HEK293 (cell line): Measurements from ENCODE around the gene ZBTB21.

Experiments used
- REST ChIP-seq: fragments of 450-650 bp; formaldehyde crosslinking; IDR thresholded peaks from 2 replicates; pipeline ENCODE4 v1.5.1; 2016; ENCODE audit warnings: missing biosample characterization, missing genetic modification characterization
- SP7 ChIP-seq: fragments of 450-650 bp; formaldehyde crosslinking; IDR thresholded peaks from 2 replicates; pipeline ENCODE4 v1.5.1; 2016; ENCODE audit warnings: missing biosample characterization, missing genetic modification characterization
- ZBTB11 ChIP-seq: fragments of 450-650 bp; formaldehyde crosslinking; conservative IDR thresholded peaks from 2 replicates; pipeline ENCODE4 v1.5.1; 2016; ENCODE audit warnings: low read depth, missing biosample characterization, missing genetic modification characterization
- ZFP3 ChIP-seq: fragments of 450-650 bp; formaldehyde crosslinking; IDR thresholded peaks from 2 replicates; pipeline ENCODE4 v1.5.1; 2016; ENCODE audit warnings: low read depth, missing biosample characterization, missing genetic modification characterization
- ZNF10 ChIP-seq: fragments of 450-650 bp; formaldehyde crosslinking; IDR thresholded peaks from 2 replicates; pipeline ENCODE4 v1.5.1; 2017; ENCODE audit warnings: missing biosample characterization, missing genetic modification characterization
- ZNF121 ChIP-seq: fragments of 450-650 bp; formaldehyde crosslinking; IDR thresholded peaks from 2 replicates; pipeline ENCODE4 v1.5.1; 2016; ENCODE audit warnings: missing biosample characterization, missing genetic modification characterization
- ZNF23 ChIP-seq: fragments of 450-650 bp; formaldehyde crosslinking; IDR thresholded peaks from 2 replicates; pipeline ENCODE4 v1.5.1; 2016; ENCODE audit warnings: missing biosample characterization, missing genetic modification characterization, borderline replicate concordance
- ZNF530 ChIP-seq: fragments of 450-650 bp; formaldehyde crosslinking; IDR thresholded peaks from 2 replicates; pipeline ENCODE4 v1.5.1; 2016; ENCODE audit warnings: low read depth, missing biosample characterization, missing genetic modification characterization
- ZNF658 ChIP-seq: fragments of 450-650 bp; formaldehyde crosslinking; IDR thresholded peaks from 2 replicates; pipeline ENCODE4; 2016; ENCODE audit warnings: missing biosample characterization, missing genetic modification characterization
- ZNF777 ChIP-seq: fragments of 450-650 bp; formaldehyde crosslinking; IDR thresholded peaks from 2 replicates; pipeline ENCODE4 v1.5.1; 2017; ENCODE audit warnings: missing biosample characterization, missing genetic modification characterization, borderline replicate concordance
- ZSCAN18 ChIP-seq: fragments of 450-650 bp; formaldehyde crosslinking; IDR thresholded peaks from 2 replicates; pipeline ENCODE4 v1.5.1; 2016; ENCODE audit warnings: missing biosample characterization, missing genetic modification characterization
- TF ChIP-seq, protein P1 (sequence below): fragments of 450-650 bp; formaldehyde crosslinking; IDR thresholded peaks from 2 replicates; pipeline ENCODE4 v1.5.1; 2016; ENCODE audit warnings: missing biosample characterization, missing genetic modification characterization
- TF ChIP-seq, protein P2 (sequence below): fragments of 450-650 bp; formaldehyde crosslinking; IDR thresholded peaks from 2 replicates; pipeline ENCODE4 v1.5.1; 2016; ENCODE audit warnings: missing biosample characterization, missing genetic modification characterization, borderline replicate concordance

DNA sequence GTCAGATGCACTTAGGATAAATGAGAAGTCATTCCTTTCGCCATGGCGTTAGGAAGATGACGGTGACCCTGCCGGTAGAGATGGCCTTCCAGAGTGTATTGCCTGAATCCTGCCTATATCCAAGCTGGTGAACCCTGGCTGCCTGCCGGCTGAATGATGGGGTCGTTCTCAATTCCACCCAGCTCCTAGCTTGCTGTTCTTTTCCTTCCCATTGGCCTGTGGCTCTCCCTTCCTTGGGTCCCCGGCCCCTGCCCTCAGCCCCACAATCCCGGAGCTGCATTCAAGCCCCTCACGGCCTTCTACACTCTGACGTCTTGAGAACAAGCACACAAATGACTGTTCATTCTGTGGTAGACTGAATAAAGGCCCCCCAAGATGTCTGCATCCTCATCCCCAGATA, 28.2 kb upstream of the ZBTB21 start:
- TF ChIP-seq, protein P1, sequence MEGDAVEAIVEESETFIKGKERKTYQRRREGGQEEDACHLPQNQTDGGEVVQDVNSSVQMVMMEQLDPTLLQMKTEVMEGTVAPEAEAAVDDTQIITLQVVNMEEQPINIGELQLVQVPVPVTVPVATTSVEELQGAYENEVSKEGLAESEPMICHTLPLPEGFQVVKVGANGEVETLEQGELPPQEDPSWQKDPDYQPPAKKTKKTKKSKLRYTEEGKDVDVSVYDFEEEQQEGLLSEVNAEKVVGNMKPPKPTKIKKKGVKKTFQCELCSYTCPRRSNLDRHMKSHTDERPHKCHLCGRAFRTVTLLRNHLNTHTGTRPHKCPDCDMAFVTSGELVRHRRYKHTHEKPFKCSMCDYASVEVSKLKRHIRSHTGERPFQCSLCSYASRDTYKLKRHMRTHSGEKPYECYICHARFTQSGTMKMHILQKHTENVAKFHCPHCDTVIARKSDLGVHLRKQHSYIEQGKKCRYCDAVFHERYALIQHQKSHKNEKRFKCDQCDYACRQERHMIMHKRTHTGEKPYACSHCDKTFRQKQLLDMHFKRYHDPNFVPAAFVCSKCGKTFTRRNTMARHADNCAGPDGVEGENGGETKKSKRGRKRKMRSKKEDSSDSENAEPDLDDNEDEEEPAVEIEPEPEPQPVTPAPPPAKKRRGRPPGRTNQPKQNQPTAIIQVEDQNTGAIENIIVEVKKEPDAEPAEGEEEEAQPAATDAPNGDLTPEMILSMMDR (tag by site-specific recombination) = no peak
- TF ChIP-seq ZNF121 (no peak), REST (tag by site-specific recombination) (no peak), ZNF777 (tag by site-specific recombination) (no peak), ZFP3 (tag by site-specific recombination) (no peak), ZBTB11 (tag by site-specific recombination) (no peak), ZNF658 (tag by site-specific recombination) (no peak), ZNF23 (tag by site-specific recombination) (no peak), ZSCAN18 (tag by site-specific recombination) (no peak), SP7 (tag by site-specific recombination) (no peak), ZNF10 (tag by site-specific recombination) (no peak), ZNF530 (tag by site-specific recombination) (no peak)
- TF ChIP-seq, protein P2, sequence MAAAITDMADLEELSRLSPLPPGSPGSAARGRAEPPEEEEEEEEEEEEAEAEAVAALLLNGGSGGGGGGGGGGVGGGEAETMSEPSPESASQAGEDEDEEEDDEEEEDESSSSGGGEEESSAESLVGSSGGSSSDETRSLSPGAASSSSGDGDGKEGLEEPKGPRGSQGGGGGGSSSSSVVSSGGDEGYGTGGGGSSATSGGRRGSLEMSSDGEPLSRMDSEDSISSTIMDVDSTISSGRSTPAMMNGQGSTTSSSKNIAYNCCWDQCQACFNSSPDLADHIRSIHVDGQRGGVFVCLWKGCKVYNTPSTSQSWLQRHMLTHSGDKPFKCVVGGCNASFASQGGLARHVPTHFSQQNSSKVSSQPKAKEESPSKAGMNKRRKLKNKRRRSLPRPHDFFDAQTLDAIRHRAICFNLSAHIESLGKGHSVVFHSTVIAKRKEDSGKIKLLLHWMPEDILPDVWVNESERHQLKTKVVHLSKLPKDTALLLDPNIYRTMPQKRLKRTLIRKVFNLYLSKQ (tag by site-specific recombination) = no peak
